H9 (cell line): Measurements from ENCODE around the gene IFT25. TPM values are rescaled to one million over a fixed set of nuclear protein-coding genes. Genes with fewer than 3 reads are reported as not detected.

ENCODE experiments used
- DNase-seq: peaks from one replicate; pipeline ENCODE4 v3.0.0-alpha.2; 2017
- H2AFZ ChIP-seq: one replicate; pipeline ENCODE4 v1.6.1; 2013; ENCODE audit warnings: mild to moderate bottlenecking, low read length, control low read depth, moderate library complexity
- H2AK5ac ChIP-seq: 2 replicates; pipeline ENCODE4 v1.6.1; 2013; ENCODE audit warnings: low read length, control low read depth, mixed read lengths; ENCODE audit not compliant: insufficient read length
- H2BK120ac ChIP-seq: one replicate; pipeline ENCODE4 v1.6.1; 2013; ENCODE audit warnings: low read depth, mild to moderate bottlenecking, low read length, control low read depth, inconsistent platforms; ENCODE audit not compliant: poor library complexity, severe bottlenecking
- H2BK12ac ChIP-seq: 2 replicates; pipeline ENCODE4 v1.6.1; 2013; ENCODE audit warnings: low read length, control low read depth, mixed read lengths, low read depth; ENCODE audit not compliant: insufficient read length
- H2BK15ac ChIP-seq: 2 replicates; pipeline ENCODE4 v1.6.1; 2013; ENCODE audit warnings: low read depth, low read length, control low read depth
- H2BK20ac ChIP-seq: one replicate; pipeline ENCODE4 v1.6.1; 2013; ENCODE audit warnings: low read depth, mild to moderate bottlenecking, low read length, control low read depth, inconsistent platforms; ENCODE audit not compliant: poor library complexity, severe bottlenecking
- H2BK5ac ChIP-seq: 2 replicates; pipeline ENCODE4 v1.6.1; 2013; ENCODE audit warnings: low read length, control low read depth, mixed read lengths; ENCODE audit not compliant: insufficient read length
- H3K14ac ChIP-seq: 2 replicates; pipeline ENCODE4 v1.6.1; 2013; ENCODE audit warnings: low read length, control low read depth; ENCODE audit not compliant: insufficient read depth
- H3K18ac ChIP-seq: 2 replicates; pipeline ENCODE4 v1.6.1; 2013; ENCODE audit warnings: low read depth, mild to moderate bottlenecking, mixed read lengths, low read length, control low read depth; ENCODE audit not compliant: insufficient read length
- H3K23ac ChIP-seq: 2 replicates; pipeline ENCODE4 v1.6.1; 2013; ENCODE audit warnings: low read length, control low read depth, mixed read lengths, low read depth; ENCODE audit not compliant: insufficient read length
- H3K23me2 ChIP-seq: 2 replicates; pipeline ENCODE4 v1.6.1; 2013; ENCODE audit warnings: low read depth, mild to moderate bottlenecking, mixed read lengths, low read length, control low read depth; ENCODE audit not compliant: insufficient read length, poor library complexity, severe bottlenecking
- H3K27ac ChIP-seq: 2 replicates; pipeline ENCODE4 v1.5.1; 2013; ENCODE audit warnings: low read length, control low read depth, mixed read lengths, low read depth; ENCODE audit not compliant: insufficient read length
- H3K27me3 ChIP-seq: 2 replicates; pipeline ENCODE4 v1.6.1; 2013; ENCODE audit warnings: low read length, control low read depth, inconsistent platforms; ENCODE audit not compliant: insufficient read depth
- H3K4ac ChIP-seq: 2 replicates; pipeline ENCODE4 v1.6.1; 2013; ENCODE audit warnings: low read depth, mild to moderate bottlenecking, control low read depth, inconsistent platforms, low read length, moderate library complexity
- H3K4me1 ChIP-seq: 2 replicates; pipeline ENCODE4 v1.6.1; 2013; ENCODE audit warnings: low read length, control low read depth, inconsistent platforms; ENCODE audit not compliant: insufficient read depth
- H3K4me2 ChIP-seq: 2 replicates; pipeline ENCODE4 v1.6.1; 2013; ENCODE audit warnings: low read length, control low read depth, mixed read lengths; ENCODE audit not compliant: insufficient read length, insufficient read depth
- H3K56ac ChIP-seq: 2 replicates; pipeline ENCODE4 v1.6.1; 2013; ENCODE audit warnings: low read depth, mild to moderate bottlenecking, mixed read lengths, low read length, control low read depth; ENCODE audit not compliant: insufficient read length
- H3K79me1 ChIP-seq: 2 replicates; pipeline ENCODE4 v1.6.1; 2013; ENCODE audit warnings: low read depth, mild to moderate bottlenecking, moderate library complexity, low read length, control low read depth, inconsistent platforms; ENCODE audit not compliant: insufficient read depth, poor library complexity, severe bottlenecking
- H3K79me2 ChIP-seq: 2 replicates; pipeline ENCODE4 v1.6.1; 2013; ENCODE audit warnings: low read length, control low read depth, inconsistent platforms; ENCODE audit not compliant: insufficient read depth
- H3K9ac ChIP-seq: 2 replicates; pipeline ENCODE4 v1.6.1; 2013; ENCODE audit warnings: low read length, control low read depth, mixed read lengths; ENCODE audit not compliant: insufficient read length; ENCODE audit errors: extremely low read depth
- H3K9me3 ChIP-seq: one replicate; pipeline ENCODE4 v1.6.1; 2013; ENCODE audit warnings: low read depth, low read length, inconsistent platforms; ENCODE audit not compliant: control insufficient read depth
- H3T11ph ChIP-seq: one replicate; pipeline ENCODE4 v1.6.1; 2013; ENCODE audit warnings: mild to moderate bottlenecking, low read length, control low read depth, inconsistent platforms
- H4K20me1 ChIP-seq: one replicate; pipeline ENCODE4 v1.6.1; 2013; ENCODE audit not compliant: control insufficient read depth, insufficient read length, insufficient read depth
- H4K5ac ChIP-seq: 2 replicates; pipeline ENCODE4 v1.6.1; 2013; ENCODE audit warnings: low read depth, mild to moderate bottlenecking, mixed read lengths, low read length, control low read depth; ENCODE audit not compliant: insufficient read length
- H4K8ac ChIP-seq: replicated peaks from 2 replicates; pipeline ENCODE4 v1.6.1; 2013; ENCODE audit warnings: low read length, control low read depth, mixed read lengths, low read depth; ENCODE audit not compliant: insufficient read length
- H4K91ac ChIP-seq: 2 replicates; pipeline ENCODE4 v1.6.1; 2013; ENCODE audit warnings: low read depth, mild to moderate bottlenecking, moderate library complexity, mixed read lengths, low read length, control low read depth; ENCODE audit not compliant: insufficient read length
- H3K27ac Mint-ChIP-seq, 3 experiments: 2 replicates in 2 of 3; 3 replicates in 1 of 3; pipeline ENCODE4 v1.8.0; 2020 to 2021; ENCODE audit warnings: mixed read lengths in 3 of 3, mild to moderate bottlenecking in 1 of 3, moderate library complexity in 1 of 3
- H3K27me3 Mint-ChIP-seq: 2 replicates; pipeline ENCODE4 v1.8.0; 2021; ENCODE audit warnings: low read depth, mild to moderate bottlenecking, moderate library complexity, mixed read lengths
- H3K36me3 Mint-ChIP-seq, 3 experiments: 2 replicates in 2 of 3; 3 replicates in 1 of 3; pipeline ENCODE4 v1.8.0; 2020 to 2021; ENCODE audit warnings: low read depth in 3 of 3, mixed read lengths in 3 of 3; ENCODE audit not compliant: insufficient read depth in 1 of 3
- H3K4me1 Mint-ChIP-seq, 2 experiments: 2 replicates each; pipeline ENCODE4 v1.8.0; 2020; ENCODE audit warnings: mixed read lengths in 2 of 2
- H3K4me3 Mint-ChIP-seq, 2 experiments: 2 replicates in 1 of 2; 3 replicates in 1 of 2; pipeline ENCODE4 v1.8.0; 2020 to 2021; ENCODE audit warnings: mild to moderate bottlenecking in 2 of 2, mixed read lengths in 2 of 2, moderate library complexity in 1 of 2
- H3K9me3 Mint-ChIP-seq, 2 experiments: 2 replicates in 1 of 2; 3 replicates in 1 of 2; pipeline ENCODE4 v1.8.0; 2020; ENCODE audit warnings: mild to moderate bottlenecking in 2 of 2, mixed read lengths in 2 of 2, moderate library complexity in 1 of 2
- CTCF ChIP-seq: fragments of 200-600 bp; sonication (generic); conservative IDR thresholded peaks from 3 replicates; pipeline ENCODE4 v1.8.0; 2021; ENCODE audit warnings: antibody characterized with exemption, mild to moderate bottlenecking
- total RNA-seq: library from RNA; stranded (reverse); gene quantifications from 2 replicates; pipeline ENCODE4 v1.2.1, GENCODE V29; 2021

Gene IFT25
- total RNA-seq, 1 experiment from 2014 or later, result 36.8 TPM

- no peak overlapping the region for H3K14ac ChIP-seq
- peak; percentile 74 for TF ChIP-seq CTCF
- H3K79me1 ChIP-seq, result no peaks in the 10 kb centered on the region
- H3K27me3 ChIP-seq, result no peaks in the 10 kb centered on the region
- H3K4me2 ChIP-seq, result no peak overlapping the region
- no peaks in the 10 kb centered on the region for H3K9me3 ChIP-seq
- H3K9ac ChIP-seq, result no peak overlapping the region
- no peaks in the 10 kb centered on the region for H4K20me1 ChIP-seq
- no peaks in the 10 kb centered on the region for H3K9me3 Mint-ChIP-seq
- no peak overlapping the region for H2AFZ ChIP-seq
- no peak overlapping the region for H2AK5ac ChIP-seq
- no peak overlapping the region for H2BK12ac ChIP-seq
- H2BK20ac ChIP-seq, result no peak overlapping the region
- H3T11ph ChIP-seq, result no peak overlapping the region
- H2BK5ac ChIP-seq, result no peak overlapping the region
- no peak overlapping the region for H3K4me3 Mint-ChIP-seq
- no peak overlapping the region for H2BK120ac ChIP-seq
- no peak overlapping the region for H3K56ac ChIP-seq
- no peak overlapping the region for H3K4ac ChIP-seq
- H3K4me1 ChIP-seq, result peaks cover 2% of the 10 kb centered on the region; the same call in 1 of the 2 replicates
- H3K23me2 ChIP-seq, result no peaks in the 10 kb centered on the region
- H4K5ac ChIP-seq, result no peak overlapping the region
- no peak for DNase-seq
- no peaks in the 10 kb centered on the region for H3K79me2 ChIP-seq
- no peak overlapping the region for H3K23ac ChIP-seq
- H3K27ac Mint-ChIP-seq, result no peak overlapping the region
- H3K18ac ChIP-seq, result no peak overlapping the region
- no peak overlapping the region for H3K27ac ChIP-seq
- no peak overlapping the region for H2BK15ac ChIP-seq
- H3K27me3 Mint-ChIP-seq, result no peaks in the 10 kb centered on the region
- no peak overlapping the region for H4K91ac ChIP-seq
- H3K4me1 Mint-ChIP-seq, result peaks cover 26% of the 10 kb centered on the region in 2 experiments
- H4K8ac ChIP-seq, result no peak overlapping the region
- peaks cover 20 to 53% (median 51%) of the 10 kb centered on the region in 3 experiments; a peak in 6 of 7 replicates for H3K36me3 Mint-ChIP-seq
These were observed 14.3 kb upstream of the IFT25 start for GRCh38 chr1:53959664-53960250.
